NOMO-1 treated with dmso at 0.1 percent for 144 hours (cell line): ENCODE measurements around the gene HK1.
"Not testable (repeated sequence)": the region's sequence is repeated elsewhere in the genome, so short reads cannot be mapped to it uniquely, and the experiment has no call there.

Experiments
- DNase-seq: peaks from one replicate; lab custom pipeline; 2025; ENCODE audit not compliant: unreplicated experiment; lab: John Stamatoyannopoulos, UW

Gene HK1

GRCh38 chr10:69253171-69253570 lies 25.1 kb upstream of the HK1 start:
- no peak for DNase-seq

- DNase-seq, result no peak
These were observed 23.4 kb upstream of the HK1 start for GRCh38 chr10:69254877-69255276.

GRCh38 chr10:69259547-69260243 lies 18.6 kb upstream of the HK1 start:
- DNase-seq, result no peak

GRCh38 chr10:69261184-69261583 lies 17.1 kb upstream of the HK1 start:
- no peak for DNase-seq

- no peak for DNase-seq
These were observed 16.0 kb upstream of the HK1 start for GRCh38 chr10:69262292-69262751.

- no peak for DNase-seq
These were observed 12.8 kb upstream of the HK1 start for GRCh38 chr10:69265521-69265920.

GRCh38 chr10:69268761-69269416 lies 9.4 kb upstream of the HK1 start:
- no peak for DNase-seq

- no peak for DNase-seq
These were observed 8.5 kb upstream of the HK1 start for GRCh38 chr10:69269761-69270160.

- no peak for DNase-seq
These were observed 7.3 kb upstream of the HK1 start for GRCh38 chr10:69270990-69271389.

- no peak for DNase-seq
These were observed 5.7 kb upstream of the HK1 start for GRCh38 chr10:69272624-69273023.

GRCh38 chr10:69275444-69275843 lies 2.9 kb upstream of the HK1 start:
- DNase-seq, result no peak

GRCh38 chr10:69276503-69276902 lies 1.8 kb upstream of the HK1 start:
- DNase-seq, result no peak

GRCh38 chr10:69279110-69279509 lies 814 bp downstream of the HK1 start:
- DNase-seq, result peak; percentile 35

- no peak for DNase-seq
These were observed 3.5 kb downstream of the HK1 start for GRCh38 chr10:69281507-69282413.

GRCh38 chr10:69284402-69284801 lies 6.1 kb downstream of the HK1 start:
- DNase-seq, result not testable (repeated sequence)

- no peak for DNase-seq
These were observed 7.4 kb downstream of the HK1 start for GRCh38 chr10:69285699-69286098.

- DNase-seq, result no peak
These were observed 8.9 kb downstream of the HK1 start for GRCh38 chr10:69287181-69287580.

- no peak for DNase-seq
These were observed 12.7 kb downstream of the HK1 start for GRCh38 chr10:69290993-69291392.

GRCh38 chr10:69292459-69292858 lies 14.2 kb downstream of the HK1 start:
- DNase-seq, result no peak

GRCh38 chr10:69295027-69295636 lies 16.8 kb downstream of the HK1 start:
- no peak for DNase-seq

GRCh38 chr10:69303632-69304051 lies 25.3 kb downstream of the HK1 start:
- no peak for DNase-seq
